ENCODE measurements around the gene RPRM. TPM values are rescaled to one million over a fixed set of nuclear protein-coding genes. Genes with fewer than 3 reads are reported as not detected.

RPRM gene
- total RNA-seq, 1 donor = 0.36 TPM

GRCh38 chr2:153461453-153461852 lies 17.1 kb downstream of the RPRM start:
- Histone ChIP-seq H3K27me3 (ENCODE audit: insufficient read depth, low read length) (no peaks in the 10 kb centered on the region), H3K9me3 (ENCODE audit: low read depth, low read length) (no peaks in the 10 kb centered on the region), H3K27ac (ENCODE audit: low read depth, low read length) (no peak overlapping the region), H2AFZ (ENCODE audit: low read length) (no peak overlapping the region), H3K4me2 (ENCODE audit: insufficient read depth, low read length) (no peak overlapping the region), H3K4me3 (ENCODE audit: insufficient read depth, low read length) (no peak overlapping the region), H3K79me2 (ENCODE audit: insufficient read depth, low read length) (no peaks in the 10 kb centered on the region), H4K20me1 (ENCODE audit: insufficient read depth, low read length) (no peaks in the 10 kb centered on the region), H3K4me1 (ENCODE audit: insufficient read depth, low read length) (no peaks in the 10 kb centered on the region), H3K36me3 (ENCODE audit: insufficient read depth, low read length) (no peaks in the 10 kb centered on the region)
- no peak for DNase-seq (ENCODE audit: insufficient read length, low spot score, missing footprints)
- no peak for TF ChIP-seq CTCF (IDR thresholded peaks at IDR 0.05; ENCODE audit: extremely low read depth, low read depth, low read length)

- Histone ChIP-seq H3K4me2 (ENCODE audit: insufficient read depth, low read length) (no peak overlapping the region), H3K4me3 (ENCODE audit: insufficient read depth, low read length) (no peak overlapping the region), H3K27ac (ENCODE audit: low read depth, low read length) (no peak overlapping the region), H4K20me1 (ENCODE audit: insufficient read depth, low read length) (no peaks in the 10 kb centered on the region), H3K27me3 (ENCODE audit: insufficient read depth, low read length) (no peaks in the 10 kb centered on the region), H2AFZ (ENCODE audit: low read length) (no peak overlapping the region), H3K9me3 (ENCODE audit: low read depth, low read length) (no peaks in the 10 kb centered on the region), H3K36me3 (ENCODE audit: insufficient read depth, low read length) (no peaks in the 10 kb centered on the region), H3K4me1 (ENCODE audit: insufficient read depth, low read length) (no peaks in the 10 kb centered on the region), H3K79me2 (ENCODE audit: insufficient read depth, low read length) (no peaks in the 10 kb centered on the region)
- no peak for DNase-seq (ENCODE audit: insufficient read length, low spot score, missing footprints)
- TF ChIP-seq CTCF (IDR thresholded peaks at IDR 0.05; ENCODE audit: extremely low read depth, low read depth, low read length) = no peak
These were observed 22.7 kb downstream of the RPRM start for GRCh38 chr2:153455861-153456260.

- H4K20me1 ChIP-seq (ENCODE audit: insufficient read depth, low read length) = no peaks in the 10 kb centered on the region
- no peak overlapping the region for H3K27ac ChIP-seq (ENCODE audit: low read depth, low read length)
These were observed 23.2 kb downstream of the RPRM start for GRCh38 chr2:153455403-153455802.

GRCh38 chr2:153451611-153452010 lies 27.0 kb downstream of the RPRM start:
- Histone ChIP-seq H3K9me3 (ENCODE audit: low read depth, low read length) (peaks cover 2% of the 10 kb centered on the region), H4K20me1 (ENCODE audit: insufficient read depth, low read length) (no peaks in the 10 kb centered on the region), H3K27me3 (ENCODE audit: insufficient read depth, low read length) (no peaks in the 10 kb centered on the region), H3K79me2 (ENCODE audit: insufficient read depth, low read length) (no peaks in the 10 kb centered on the region), H3K4me1 (ENCODE audit: insufficient read depth, low read length) (no peaks in the 10 kb centered on the region), H3K4me3 (ENCODE audit: insufficient read depth, low read length) (no peak overlapping the region), H3K4me2 (ENCODE audit: insufficient read depth, low read length) (no peak overlapping the region), H3K36me3 (ENCODE audit: insufficient read depth, low read length) (no peaks in the 10 kb centered on the region), H3K27ac (ENCODE audit: low read depth, low read length) (no peak overlapping the region), H2AFZ (ENCODE audit: low read length) (no peak overlapping the region)
- no peak for DNase-seq (ENCODE audit: insufficient read length, low spot score, missing footprints)
- TF ChIP-seq CTCF (IDR thresholded peaks at IDR 0.05; ENCODE audit: extremely low read depth, low read depth, low read length) = no peak

More at GRCh38 chr2:153455403-153455802, 23.2 kb downstream of the RPRM start:
- DNase-seq (ENCODE audit: insufficient read length, low spot score, missing footprints) = no peak
- Histone ChIP-seq H2AFZ (ENCODE audit: low read length) (no peak overlapping the region), H3K4me1 (ENCODE audit: insufficient read depth, low read length) (no peaks in the 10 kb centered on the region), H3K9me3 (ENCODE audit: low read depth, low read length) (no peaks in the 10 kb centered on the region), H3K27me3 (ENCODE audit: insufficient read depth, low read length) (no peaks in the 10 kb centered on the region), H3K36me3 (ENCODE audit: insufficient read depth, low read length) (no peaks in the 10 kb centered on the region), H3K79me2 (ENCODE audit: insufficient read depth, low read length) (no peaks in the 10 kb centered on the region), H3K4me3 (ENCODE audit: insufficient read depth, low read length) (no peak overlapping the region), H3K4me2 (ENCODE audit: insufficient read depth, low read length) (no peak overlapping the region)
- no peak for TF ChIP-seq CTCF (IDR thresholded peaks at IDR 0.05; ENCODE audit: extremely low read depth, low read depth, low read length)
